H1 (cell line): Measurements from ENCODE around the gene MID2. TPM values are rescaled to one million over a fixed set of nuclear protein-coding genes. Genes with fewer than 3 reads are reported as not detected.

Experiments used
- EGR1 ChIP-seq: IDR thresholded peaks from 2 replicates; pipeline ENCODE4 v1.6.1; 2011; ENCODE audit warnings: low read depth, low read length, borderline replicate concordance
- EZH2 ChIP-seq: fragments of 200-600 bp; sonication (generic); IDR thresholded peaks from 2 replicates; pipeline ENCODE4 v1.7.1; 2012; ENCODE audit warnings: low read depth, mild to moderate bottlenecking, moderate library complexity, low read length, inconsistent platforms; ENCODE audit not compliant: severe bottlenecking
- HDAC2 ChIP-seq, 2 experiments: fragments of 300-600 bp in 1 of 2; sonication (generic) in 1 of 2; IDR thresholded peaks; 2 replicates each; pipeline ENCODE4 v1.6.1; 2011 to 2012; ENCODE audit warnings: low read depth in 2 of 2, low read length in 2 of 2, mild to moderate bottlenecking in 2 of 2, moderate library complexity in 2 of 2, borderline replicate concordance in 1 of 2, inconsistent platforms in 1 of 2
- HDAC6 ChIP-seq: IDR thresholded peaks from one replicate; pipeline ENCODE4 v1.7.1; 2012; ENCODE audit warnings: low read depth, mild to moderate bottlenecking, inconsistent platforms, low read length, moderate library complexity
- POU5F1 ChIP-seq: IDR thresholded peaks from 2 replicates; pipeline ENCODE4 v1.6.1; 2011; ENCODE audit warnings: low read depth, mild to moderate bottlenecking, low read length, moderate library complexity
- RFX5 ChIP-seq: IDR thresholded peaks from 2 replicates; pipeline ENCODE4 v1.6.1; 2011; ENCODE audit warnings: low read depth, low read length, improper control_type of control experiment, borderline replicate concordance
- TCF12 ChIP-seq: IDR thresholded peaks from 2 replicates; pipeline ENCODE4 v1.6.1; 2011; ENCODE audit warnings: low read depth, mild to moderate bottlenecking, low read length
- YY1 ChIP-seq: IDR thresholded peaks from 2 replicates; pipeline ENCODE4 v1.6.1; 2011; ENCODE audit warnings: low read depth, mild to moderate bottlenecking, low read length
- polyA plus RNA-seq, 7 experiments: library from polyadenylated mRNA; depleted of rRNA in 3 of 7; stranded (reverse) in 5 of 7; unstranded in 2 of 7; fragments of >200 nt in 5 of 7; fragments of 200-250 nt in 2 of 7; gene quantifications; 1 replicate in 5 of 7; 2 replicates in 1 of 7; 4 replicates in 1 of 7; pipeline versions ENCODE4 v1.2.1 to v1.2.3, GENCODE V29; 2011 to 2013; ENCODE audit warnings: missing spikeins in 2 of 7, mixed read lengths in 2 of 7
- total RNA-seq: library from RNA; stranded (reverse); fragmentation: NEBNext Ultra II Directional; extraction: Animal tissue kit (Norgen Biotek cat#: 25700); gene quantifications from 2 replicates; pipeline ENCODE4 v1.2.1, GENCODE V29; 2021

The MID2 gene
- total and polyA plus RNA-seq, 2 of the 8 experiments (the other 6 are each of a cell fraction or from before 2014, with no cell fraction given) = 0.98 to 1.7 TPM

- no peak for TF ChIP-seq HDAC6
- TF ChIP-seq EGR1 = no peak
- TF ChIP-seq TCF12 = no peak
- TF ChIP-seq HDAC2 (IDR thresholded peaks at IDR 0.05; ENCODE audit: borderline replicate concordance in 1 of 2, low read depth in 2 of 2, low read length in 2 of 2) = no peak
- TF ChIP-seq YY1 = peak; percentile 66; the same call in 1 of the 2 replicates
- no peak for TF ChIP-seq POU5F1
- TF ChIP-seq RFX5 = no peak
- no peak for TF ChIP-seq EZH2
Observed at GRCh38 chrX:107849747-107850421, 24.2 kb downstream of the MID2 start (continued).
